Endodermal cell (in vitro differentiated cells): ENCODE data around the gene CCL28. TPM values are rescaled to one million over a fixed set of nuclear protein-coding genes. Genes with fewer than 3 reads are reported as not detected.

Experiments used
- DNase-seq: peaks from one replicate; pipeline ENCODE4 v3.0.0-alpha.2; 2017
- H3K27ac ChIP-seq: 2 replicates; pipeline ENCODE4 v1.5.1; 2013; ENCODE audit warnings: mild to moderate bottlenecking, low read depth, low read length, moderate library complexity
- H3K27me3 ChIP-seq: 2 replicates; pipeline ENCODE4 v1.6.1; 2013; ENCODE audit warnings: mild to moderate bottlenecking, low read length, moderate library complexity; ENCODE audit not compliant: insufficient read depth, control insufficient read depth, poor library complexity, severe bottlenecking
- H3K36me3 ChIP-seq: 2 replicates; pipeline ENCODE4 v1.7.0; 2013; ENCODE audit warnings: mild to moderate bottlenecking, low read length, moderate library complexity; ENCODE audit not compliant: control insufficient read depth, insufficient read depth
- H3K4me1 ChIP-seq: one replicate; pipeline ENCODE4 v1.7.0; 2013; ENCODE audit warnings: low read length; ENCODE audit not compliant: control insufficient read depth, insufficient read depth
- H3K4me3 ChIP-seq: 2 replicates; pipeline ENCODE4 v1.5.1; 2013; ENCODE audit warnings: mild to moderate bottlenecking, low read length, moderate library complexity
- H3K9ac ChIP-seq: 2 replicates; pipeline ENCODE4 v1.6.1; 2013; ENCODE audit warnings: mild to moderate bottlenecking, low read length, moderate library complexity; ENCODE audit not compliant: poor library complexity, severe bottlenecking; ENCODE audit errors: extremely low read depth
- H3K9me3 ChIP-seq: 2 replicates; pipeline ENCODE4 v1.6.1; 2013; ENCODE audit warnings: mild to moderate bottlenecking, low read length, moderate library complexity; ENCODE audit not compliant: control insufficient read depth
- H3K27ac Mint-ChIP-seq: 2 replicates; pipeline ENCODE4 v1.8.0; 2020; ENCODE audit warnings: mixed read lengths
- H3K27me3 Mint-ChIP-seq: 2 replicates; pipeline ENCODE4 v1.8.0; 2021; ENCODE audit warnings: mild to moderate bottlenecking, mixed read lengths; ENCODE audit not compliant: insufficient read depth
- H3K36me3 Mint-ChIP-seq: 2 replicates; pipeline ENCODE4 v1.8.0; 2020; ENCODE audit warnings: low read depth, mixed read lengths
- H3K4me1 Mint-ChIP-seq: 2 replicates; pipeline ENCODE4 v1.8.0; 2020; ENCODE audit warnings: mixed read lengths
- H3K4me3 Mint-ChIP-seq: 2 replicates; pipeline ENCODE4 v1.8.0; 2020; ENCODE audit warnings: mild to moderate bottlenecking, moderate library complexity, mixed read lengths
- H3K9me3 Mint-ChIP-seq: 2 replicates; pipeline ENCODE4 v1.8.0; 2020; ENCODE audit warnings: mild to moderate bottlenecking, mixed read lengths
- WGBS, 2 experiments: methylation state at CpG; one replicate each; pipeline versions ENCODE4 v1.1.5 to v1.1.7; 2013; ENCODE audit warnings: missing lambda C conversion rate in 2 of 2, mixed read lengths in 1 of 2; ENCODE audit not compliant: insufficient coverage in 1 of 2, insufficient read length in 1 of 2; 5-methylcytosine and 5-hydroxymethylcytosine counted together
- total RNA-seq, 2 donors: library from RNA; stranded (reverse); fragmentation: NEBNext Ultra II Directional in 1 of 2; extraction: Animal tissue kit (Norgen Biotek cat#: 25700) in 1 of 2; gene quantifications; 2 replicates in 1 of 2; 3 replicates in 1 of 2; pipeline ENCODE4 v1.2.1, GENCODE V29; 2021
- TF ChIP-seq, protein P1 (sequence below): fragments of 200-600 bp; sonication (generic); conservative IDR thresholded peaks from 2 replicates; pipeline ENCODE4 v1.5.0; 2021; ENCODE audit warnings: antibody characterized with exemption, mild to moderate bottlenecking

Gene CCL28
- total RNA-seq, 2 donors from 2014 or later = 1.7 TPM; not detected in 1

DNA sequence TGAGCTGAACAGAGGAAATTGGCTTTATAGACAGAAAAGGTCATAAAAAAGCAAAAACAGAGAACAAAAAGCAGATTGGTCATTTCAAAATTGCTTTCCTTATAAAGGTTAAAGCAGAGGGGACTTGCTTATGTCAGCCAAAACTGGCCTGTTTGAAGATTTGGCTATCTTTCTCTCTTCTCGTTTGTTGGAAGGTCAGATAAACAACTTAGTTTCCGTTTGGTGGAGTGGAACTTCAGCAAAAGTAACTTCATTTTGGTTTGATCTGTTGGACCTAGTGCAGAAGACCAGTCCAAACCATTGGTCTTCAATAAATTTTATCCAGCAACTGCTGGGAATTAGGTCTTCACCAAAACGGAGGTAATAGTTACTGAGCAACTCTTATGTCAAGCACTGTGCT, 53.9 kb downstream of the CCL28 start:
- H3K9me3 ChIP-seq = peaks cover 30% of the 10 kb centered on the region
- Mint-ChIP-seq H3K27me3 (peaks cover 5% of the 10 kb centered on the region), H3K9me3 (peaks cover 35% of the 10 kb centered on the region), H3K4me1 (no peaks in the 10 kb centered on the region), H3K27ac (no peak overlapping the region), H3K4me3 (no peak overlapping the region), H3K36me3 (peaks cover 3% of the 10 kb centered on the region)
- no peak overlapping the region for H3K9ac ChIP-seq
- no peak overlapping the region for H3K27ac ChIP-seq
- no peaks in the 10 kb centered on the region for H3K4me1 ChIP-seq
- DNase-seq = no peak
- WGBS, 2 experiments = 81 to 83% methylated on average over 2 to 3 of the region's 3 CpGs
- TF ChIP-seq, protein P1, sequence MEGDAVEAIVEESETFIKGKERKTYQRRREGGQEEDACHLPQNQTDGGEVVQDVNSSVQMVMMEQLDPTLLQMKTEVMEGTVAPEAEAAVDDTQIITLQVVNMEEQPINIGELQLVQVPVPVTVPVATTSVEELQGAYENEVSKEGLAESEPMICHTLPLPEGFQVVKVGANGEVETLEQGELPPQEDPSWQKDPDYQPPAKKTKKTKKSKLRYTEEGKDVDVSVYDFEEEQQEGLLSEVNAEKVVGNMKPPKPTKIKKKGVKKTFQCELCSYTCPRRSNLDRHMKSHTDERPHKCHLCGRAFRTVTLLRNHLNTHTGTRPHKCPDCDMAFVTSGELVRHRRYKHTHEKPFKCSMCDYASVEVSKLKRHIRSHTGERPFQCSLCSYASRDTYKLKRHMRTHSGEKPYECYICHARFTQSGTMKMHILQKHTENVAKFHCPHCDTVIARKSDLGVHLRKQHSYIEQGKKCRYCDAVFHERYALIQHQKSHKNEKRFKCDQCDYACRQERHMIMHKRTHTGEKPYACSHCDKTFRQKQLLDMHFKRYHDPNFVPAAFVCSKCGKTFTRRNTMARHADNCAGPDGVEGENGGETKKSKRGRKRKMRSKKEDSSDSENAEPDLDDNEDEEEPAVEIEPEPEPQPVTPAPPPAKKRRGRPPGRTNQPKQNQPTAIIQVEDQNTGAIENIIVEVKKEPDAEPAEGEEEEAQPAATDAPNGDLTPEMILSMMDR = no peak
- H3K36me3 ChIP-seq = no peaks in the 10 kb centered on the region
- peaks cover 4% of the 10 kb centered on the region for H3K27me3 ChIP-seq
- no peak overlapping the region for H3K4me3 ChIP-seq

DNA sequence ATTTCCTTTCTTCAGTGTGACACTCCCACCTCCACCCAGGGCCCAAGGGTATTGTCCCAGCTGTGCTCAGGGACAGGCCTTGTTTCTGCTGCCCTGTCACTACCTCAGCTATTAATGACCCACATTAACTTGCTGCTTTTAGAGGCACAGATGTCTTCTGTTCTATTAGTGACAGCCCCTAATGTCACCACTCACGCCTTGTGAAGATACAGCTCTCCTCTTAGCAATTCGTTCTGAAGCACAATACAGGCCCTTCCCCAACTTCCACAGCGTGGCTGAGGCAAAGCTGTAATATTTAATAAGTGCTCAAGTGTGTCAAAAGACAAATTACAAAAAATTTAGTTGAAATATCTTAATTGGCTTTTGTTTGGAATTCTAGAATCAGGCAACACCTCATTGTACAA, 54.3 kb downstream of the CCL28 start:
- Mint-ChIP-seq H3K4me3 (no peak overlapping the region), H3K27ac (no peak overlapping the region), H3K4me1 (no peaks in the 10 kb centered on the region), H3K9me3 (peaks cover 35% of the 10 kb centered on the region), H3K27me3 (peaks cover 5% of the 10 kb centered on the region), H3K36me3 (peaks cover 3% of the 10 kb centered on the region)
- H3K27ac ChIP-seq = no peak overlapping the region
- no peak for DNase-seq
- H3K27me3 ChIP-seq = no peaks in the 10 kb centered on the region
- WGBS, 2 experiments = 83 to 100% methylated on average over 1 to 3 of the region's 3 CpGs
- H3K36me3 ChIP-seq = no peaks in the 10 kb centered on the region
- H3K9me3 ChIP-seq = peaks cover 30% of the 10 kb centered on the region
- no peak overlapping the region for H3K9ac ChIP-seq
- no peak overlapping the region for H3K4me3 ChIP-seq
- no peaks in the 10 kb centered on the region for H3K4me1 ChIP-seq
- TF ChIP-seq, protein P1 = no peak

DNA sequence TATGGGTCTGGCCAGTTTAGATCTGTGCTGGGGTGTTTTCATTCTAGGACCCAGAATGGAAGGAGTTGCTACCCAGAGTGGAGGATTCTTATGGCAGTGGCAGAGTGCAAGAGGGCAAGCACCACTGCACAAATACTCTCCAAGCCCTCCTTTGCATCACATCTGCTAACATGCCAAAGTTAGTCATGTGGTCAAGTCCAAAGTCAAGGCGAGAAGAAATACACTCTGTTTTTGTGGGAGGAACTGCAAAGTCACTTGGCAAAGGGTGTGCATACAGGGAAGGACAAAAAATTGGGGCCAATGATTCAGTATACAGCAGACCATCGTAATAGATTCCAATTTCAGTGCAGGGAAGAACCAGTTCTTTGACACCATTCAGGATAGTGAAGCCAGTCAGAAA, 55.1 kb downstream of the CCL28 start:
- Histone ChIP-seq H3K27ac (no peak overlapping the region), H3K4me1 (no peaks in the 10 kb centered on the region), H3K27me3 (no peaks in the 10 kb centered on the region), H3K9ac (no peak overlapping the region), H3K36me3 (no peaks in the 10 kb centered on the region), H3K4me3 (no peak overlapping the region), H3K9me3 (peaks cover 30% of the 10 kb centered on the region)
- H3K9me3 Mint-ChIP-seq = peaks cover 35% of the 10 kb centered on the region
- no peak overlapping the region for H3K27ac Mint-ChIP-seq
- peaks cover 3% of the 10 kb centered on the region for H3K36me3 Mint-ChIP-seq
- no peak for DNase-seq
- H3K4me3 Mint-ChIP-seq = no peak overlapping the region
- peaks cover 4% of the 10 kb centered on the region for H3K4me1 Mint-ChIP-seq
- peaks cover 5% of the 10 kb centered on the region for H3K27me3 Mint-ChIP-seq
- 92 to 94% methylated on average over 2 of the region's 2 CpGs for whole genome bisulfite sequencing, 2 experiments
- TF ChIP-seq, protein P1 = no peak
